Erythroblast (primary cell): Measurements from ENCODE around the gene USH1C.

Source experiments
- GATA1 ChIP-seq: IDR thresholded peaks from 2 replicates; pipeline ENCODE4 v1.6.1; 2011; ENCODE audit warnings: low read depth, mild to moderate bottlenecking, control low read depth, low read length, moderate library complexity
- POLR2A ChIP-seq: IDR thresholded peaks from 2 replicates; pipeline ENCODE4 v1.6.1; 2011; ENCODE audit warnings: mild to moderate bottlenecking, low read length

GRCh38 chr11:17535488-17535887 lies 8.7 kb downstream of the USH1C start:
- TF ChIP-seq POLR2A (no peak), GATA1 (no peak)
